Measurements from ENCODE around the gene IQCH. TPM values are rescaled to one million over a fixed set of nuclear protein-coding genes. Genes with fewer than 3 reads are reported as not detected.

Gene IQCH
- total RNA-seq, 1 experiment from 2014 or later: 2.4 TPM

- CTCF ChIA-PET: no interaction called here
- no peaks in the 10 kb centered on the region for H3K36me3 ChIP-seq (ENCODE audit: control insufficient read depth, insufficient read depth, low read length)
These were observed 251.3 kb downstream of the IQCH start for GRCh38 chr15:67505675-67506572.

DNA sequence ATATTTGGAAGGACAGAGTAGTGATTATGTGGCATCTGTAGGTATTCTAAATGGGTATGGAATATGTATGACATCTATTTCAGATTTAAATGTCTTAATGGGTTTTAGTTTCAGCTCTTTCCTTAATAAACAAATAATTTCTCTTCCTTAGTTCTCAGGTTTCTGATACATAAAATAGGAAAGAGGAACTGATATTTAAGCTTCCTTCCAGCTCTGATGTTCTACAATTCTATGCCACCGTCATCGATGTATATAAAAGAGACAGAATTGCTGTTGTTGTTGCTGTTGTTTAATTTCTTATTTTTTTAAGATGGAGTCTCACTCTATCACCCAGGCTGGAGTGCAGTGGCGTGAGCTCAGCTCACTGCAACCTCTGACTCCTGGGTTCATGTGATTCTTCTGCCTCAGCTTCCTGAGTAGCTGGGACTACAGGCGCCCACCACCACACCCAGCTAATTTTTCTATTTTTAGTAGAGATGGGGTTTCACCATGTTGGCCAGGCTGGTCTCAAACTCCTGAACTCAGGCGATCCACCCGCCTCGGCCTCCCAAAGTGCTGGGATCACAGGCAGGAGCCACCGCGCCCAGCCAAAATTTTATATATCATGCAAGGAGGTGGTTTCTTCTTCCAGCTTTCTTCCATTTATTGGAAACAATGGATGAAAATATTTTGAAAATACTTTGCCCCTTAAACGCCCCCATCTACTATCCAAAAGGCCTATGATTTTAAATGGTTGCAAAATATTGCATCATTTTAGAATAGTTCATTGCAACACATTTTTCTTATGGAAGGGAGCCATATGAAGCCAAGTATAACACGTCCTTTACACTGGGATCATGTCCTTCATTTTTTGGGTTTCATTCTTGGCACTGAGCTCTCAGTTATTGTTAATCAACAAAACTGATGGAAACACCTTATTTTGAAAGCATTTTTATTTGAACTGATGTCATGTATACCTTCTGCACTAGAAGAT lies 252.5 kb downstream of the IQCH start:
- ChIA-PET CTCF (no interaction called here), POLR2A (no interaction called here)
- Histone ChIP-seq H3K4me3 (ENCODE audit: low read depth, low read length) (no peak overlapping the region), H3K4me1 (no peaks in the 10 kb centered on the region), H3K27me3 (replicated peaks; ENCODE audit: control insufficient read depth, insufficient read depth, low read length) (no peaks in the 10 kb centered on the region), H3K9me3 (no peaks in the 10 kb centered on the region), H3K36me3 (ENCODE audit: control insufficient read depth, insufficient read depth, low read length) (no peaks in the 10 kb centered on the region)
- Mint-ChIP-seq H3K27ac (ENCODE audit: unreplicated experiment) (no peak overlapping the region), H3K4me3 (ENCODE audit: unreplicated experiment) (no peak overlapping the region), H3K27me3 (ENCODE audit: insufficient read depth, unreplicated experiment) (no peaks in the 10 kb centered on the region), H3K36me3 (ENCODE audit: insufficient read depth, unreplicated experiment) (peaks cover 8% of the 10 kb centered on the region), H3K9me3 (ENCODE audit: unreplicated experiment) (no peaks in the 10 kb centered on the region), H3K4me1 (ENCODE audit: low read depth, unreplicated experiment) (peaks cover 7% of the 10 kb centered on the region)
- BruUV-seq (replicated peaks): no TSS peak
- TF ChIP-seq, protein P1, sequence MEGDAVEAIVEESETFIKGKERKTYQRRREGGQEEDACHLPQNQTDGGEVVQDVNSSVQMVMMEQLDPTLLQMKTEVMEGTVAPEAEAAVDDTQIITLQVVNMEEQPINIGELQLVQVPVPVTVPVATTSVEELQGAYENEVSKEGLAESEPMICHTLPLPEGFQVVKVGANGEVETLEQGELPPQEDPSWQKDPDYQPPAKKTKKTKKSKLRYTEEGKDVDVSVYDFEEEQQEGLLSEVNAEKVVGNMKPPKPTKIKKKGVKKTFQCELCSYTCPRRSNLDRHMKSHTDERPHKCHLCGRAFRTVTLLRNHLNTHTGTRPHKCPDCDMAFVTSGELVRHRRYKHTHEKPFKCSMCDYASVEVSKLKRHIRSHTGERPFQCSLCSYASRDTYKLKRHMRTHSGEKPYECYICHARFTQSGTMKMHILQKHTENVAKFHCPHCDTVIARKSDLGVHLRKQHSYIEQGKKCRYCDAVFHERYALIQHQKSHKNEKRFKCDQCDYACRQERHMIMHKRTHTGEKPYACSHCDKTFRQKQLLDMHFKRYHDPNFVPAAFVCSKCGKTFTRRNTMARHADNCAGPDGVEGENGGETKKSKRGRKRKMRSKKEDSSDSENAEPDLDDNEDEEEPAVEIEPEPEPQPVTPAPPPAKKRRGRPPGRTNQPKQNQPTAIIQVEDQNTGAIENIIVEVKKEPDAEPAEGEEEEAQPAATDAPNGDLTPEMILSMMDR (IDR thresholded peaks at IDR 0.05; ENCODE audit: insufficient read depth in 1 of 2, low read depth in 1 of 2, low read length in 1 of 2, severe bottlenecking in 1 of 2, unreplicated experiment in 1 of 2): no peak
- no peak for DNase-seq
- intact Hi-C loops (cut with micrococcal nuclease; ENCODE audit: unreplicated experiment): no loop called here

More at GRCh38 chr15:67505675-67506572, 251.3 kb downstream of the IQCH start:
- H3K9me3 Mint-ChIP-seq (ENCODE audit: unreplicated experiment): no peaks in the 10 kb centered on the region
- intact Hi-C loops (cut with micrococcal nuclease; ENCODE audit: unreplicated experiment): no loop called here
- BruUV-seq (replicated peaks): no TSS peak
- peaks cover 8% of the 10 kb centered on the region for H3K36me3 Mint-ChIP-seq (ENCODE audit: insufficient read depth, unreplicated experiment)
- TF ChIP-seq, protein P1 (IDR thresholded peaks at IDR 0.05; ENCODE audit: insufficient read depth in 1 of 2, low read depth in 1 of 2, low read length in 1 of 2, severe bottlenecking in 1 of 2, unreplicated experiment in 1 of 2): no peak
- Histone ChIP-seq H3K9me3 (no peaks in the 10 kb centered on the region), H3K4me3 (ENCODE audit: low read depth, low read length) (no peak overlapping the region), H3K4me1 (no peaks in the 10 kb centered on the region), H3K27me3 (replicated peaks; ENCODE audit: control insufficient read depth, insufficient read depth, low read length) (no peaks in the 10 kb centered on the region)
- no peak overlapping the region for H3K4me3 Mint-ChIP-seq (ENCODE audit: unreplicated experiment)
- H3K27me3 Mint-ChIP-seq (ENCODE audit: insufficient read depth, unreplicated experiment): no peaks in the 10 kb centered on the region
- H3K27ac Mint-ChIP-seq (ENCODE audit: unreplicated experiment): no peak overlapping the region
- peaks cover 7% of the 10 kb centered on the region for H3K4me1 Mint-ChIP-seq (ENCODE audit: low read depth, unreplicated experiment)
- POLR2A ChIA-PET: no interaction called here
- no peak for DNase-seq

- TF ChIP-seq, protein P1 (IDR thresholded peaks at IDR 0.05; ENCODE audit: insufficient read depth in 1 of 2, low read depth in 1 of 2, low read length in 1 of 2, severe bottlenecking in 1 of 2, unreplicated experiment in 1 of 2): no peak
- no TSS peak for BruUV-seq (replicated peaks)
- H3K4me1 Mint-ChIP-seq (ENCODE audit: low read depth, unreplicated experiment): peaks cover 7% of the 10 kb centered on the region
- H3K27ac Mint-ChIP-seq (ENCODE audit: unreplicated experiment): no peak overlapping the region
- H3K9me3 Mint-ChIP-seq (ENCODE audit: unreplicated experiment): no peaks in the 10 kb centered on the region
- Histone ChIP-seq H3K4me1 (no peaks in the 10 kb centered on the region), H3K27me3 (replicated peaks; ENCODE audit: control insufficient read depth, insufficient read depth, low read length) (no peaks in the 10 kb centered on the region), H3K4me3 (ENCODE audit: low read depth, low read length) (no peak overlapping the region), H3K36me3 (ENCODE audit: control insufficient read depth, insufficient read depth, low read length) (no peaks in the 10 kb centered on the region), H3K9me3 (no peaks in the 10 kb centered on the region)
- intact Hi-C loops (cut with micrococcal nuclease; ENCODE audit: unreplicated experiment): no loop called here
- ChIA-PET POLR2A (no interaction called here), CTCF (no interaction called here)
- no peaks in the 10 kb centered on the region for H3K27me3 Mint-ChIP-seq (ENCODE audit: insufficient read depth, unreplicated experiment)
- H3K36me3 Mint-ChIP-seq (ENCODE audit: insufficient read depth, unreplicated experiment): peaks cover 12% of the 10 kb centered on the region
- no peak for DNase-seq
- H3K4me3 Mint-ChIP-seq (ENCODE audit: unreplicated experiment): no peak overlapping the region
These were observed 253.8 kb downstream of the IQCH start for GRCh38 chr15:67508407-67508806.
